GM04503 (cell line): ENCODE data around the gene PTPRD.

Experiments
- DNase-seq: peaks from one replicate; pipeline ENCODE4 v3.0.0-alpha.2; 2012; ENCODE audit warnings: low read depth

PTPRD gene

GRCh38 chr9:9753266-9753665 is 859.5 kb downstream of the PTPRD start:
- no peak for DNase-seq

GRCh38 chr9:9752722-9753121 is 860.1 kb downstream of the PTPRD start:
- no peak for DNase-seq

DNA sequence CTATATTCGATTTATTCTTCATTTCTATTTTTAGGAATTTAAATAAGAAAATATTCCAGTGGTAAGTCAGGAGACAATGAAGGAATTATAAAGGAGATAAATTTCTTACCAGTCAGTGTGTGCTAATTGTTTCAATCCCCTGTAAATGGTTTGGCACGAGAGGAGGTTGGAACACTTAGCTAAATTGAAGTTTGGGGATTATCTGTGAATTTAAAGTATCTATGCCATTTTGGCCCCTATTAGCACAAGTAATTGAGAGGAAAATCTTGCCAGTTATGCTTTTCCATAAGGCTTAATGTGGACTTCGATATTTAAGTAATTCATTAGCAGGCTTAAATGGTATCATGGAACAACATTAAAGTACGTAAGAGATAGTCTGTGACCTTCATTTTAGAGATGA is 860.8 kb downstream of the PTPRD start:
- no peak for DNase-seq

- no peak for DNase-seq
These were observed 862.1 kb downstream of the PTPRD start for GRCh38 chr9:9750719-9751118.

GRCh38 chr9:9749591-9749990 is 863.2 kb downstream of the PTPRD start:
- no peak for DNase-seq

DNA sequence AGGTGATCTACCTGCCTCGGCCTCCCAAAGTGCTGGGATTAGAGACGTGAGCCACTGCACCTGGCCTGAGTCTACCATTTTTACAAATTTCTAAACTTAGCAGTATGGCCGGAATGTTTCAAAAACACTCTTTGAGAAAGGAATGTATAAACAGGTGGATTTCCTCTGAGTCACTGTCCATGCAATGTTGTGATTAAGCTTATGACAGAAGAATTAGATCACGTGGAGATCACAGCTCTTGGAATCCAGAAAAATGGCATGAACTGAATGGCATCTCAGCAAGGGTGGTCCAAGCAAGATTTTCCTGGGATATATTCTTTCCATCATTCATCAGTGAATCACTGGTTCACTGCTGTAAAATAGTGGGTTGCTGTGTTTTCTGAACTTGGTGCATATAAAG is 865.0 kb downstream of the PTPRD start:
- DNase-seq, result no peak

GRCh38 chr9:9746826-9747225 is 866.0 kb downstream of the PTPRD start:
- DNase-seq, result no peak

DNA sequence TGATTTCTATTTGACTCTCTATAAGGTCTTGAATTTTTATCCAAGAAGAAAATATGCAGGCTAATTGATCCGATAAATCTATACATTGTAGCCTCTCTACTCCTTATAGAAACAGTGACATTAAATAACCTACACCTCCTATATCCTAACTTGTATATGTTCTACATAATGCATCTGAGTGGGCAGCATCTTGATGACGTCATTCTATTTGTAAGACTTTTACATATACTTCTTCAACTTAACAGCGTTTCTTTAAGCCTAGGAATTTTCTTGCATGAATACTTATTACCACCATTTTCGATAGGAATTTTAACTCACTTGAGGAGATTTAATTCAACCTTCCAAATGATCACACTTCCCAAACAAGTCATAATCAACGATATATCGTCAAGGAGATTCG is 869.0 kb downstream of the PTPRD start:
- no peak for DNase-seq

GRCh38 chr9:9730174-9730573 is 882.6 kb downstream of the PTPRD start:
- DNase-seq, result no peak

- DNase-seq, result no peak
These were observed 883.7 kb downstream of the PTPRD start for GRCh38 chr9:9729082-9729481.

DNA sequence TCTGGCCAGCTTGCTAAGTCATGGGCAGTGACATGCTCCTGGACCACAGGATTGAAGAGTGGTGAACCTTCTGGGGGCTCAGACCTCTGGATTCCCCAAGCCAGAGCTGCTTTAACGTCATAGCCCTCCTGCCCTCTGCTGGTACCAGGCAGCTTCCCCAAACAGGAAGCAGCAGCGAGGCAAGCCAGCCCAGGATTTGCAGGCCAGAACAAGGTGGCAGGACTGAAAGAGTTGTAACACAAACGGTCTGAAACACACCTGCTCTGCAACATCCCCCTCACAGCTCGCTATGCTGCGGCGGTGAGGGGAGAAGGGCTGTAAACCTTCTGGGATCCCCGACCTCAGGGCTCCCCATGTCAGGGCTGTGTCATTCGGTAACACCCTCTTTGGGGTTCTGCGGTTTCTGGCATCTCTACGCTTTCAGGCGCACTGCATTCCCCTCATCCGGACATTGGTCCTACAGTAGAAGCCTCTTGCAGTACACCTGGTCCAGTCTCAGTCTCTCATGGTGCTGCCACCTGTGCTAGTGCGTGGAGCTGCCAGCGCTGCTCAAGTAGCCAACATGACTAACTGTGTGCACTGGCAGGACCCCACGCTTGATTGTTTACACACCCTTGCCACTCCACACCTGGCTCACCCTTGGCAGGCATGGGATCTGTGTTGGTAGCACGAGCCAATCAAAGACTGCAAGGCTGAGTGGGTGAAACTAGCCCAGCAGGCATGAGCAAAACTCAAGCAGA is 893.3 kb downstream of the PTPRD start:
- no peak for DNase-seq

DNA sequence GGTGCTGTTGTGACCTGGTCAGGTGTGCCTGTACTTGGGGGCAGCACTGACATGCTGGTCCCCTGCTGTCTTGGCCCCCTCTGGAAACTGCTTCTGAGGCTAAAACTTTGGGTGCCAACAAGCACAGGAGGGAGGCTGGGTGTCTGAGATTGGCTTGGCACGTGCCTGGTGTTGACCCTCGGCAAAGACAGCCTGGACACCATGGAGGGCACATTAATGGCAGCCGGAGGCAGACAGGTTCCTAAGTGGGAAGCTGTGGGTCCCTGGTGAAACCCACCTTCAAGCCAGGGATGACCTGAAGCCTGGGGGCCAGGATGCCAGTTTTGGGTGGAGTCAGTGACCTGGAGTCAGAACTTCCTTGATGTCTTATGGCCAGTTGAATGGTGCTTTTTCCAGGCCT is 894.1 kb downstream of the PTPRD start:
- DNase-seq, result no peak

- DNase-seq, result no peak
These were observed 933.4 kb downstream of the PTPRD start for GRCh38 chr9:9679433-9679832.

GRCh38 chr9:9674461-9674860 is 938.3 kb downstream of the PTPRD start:
- no peak for DNase-seq

DNA sequence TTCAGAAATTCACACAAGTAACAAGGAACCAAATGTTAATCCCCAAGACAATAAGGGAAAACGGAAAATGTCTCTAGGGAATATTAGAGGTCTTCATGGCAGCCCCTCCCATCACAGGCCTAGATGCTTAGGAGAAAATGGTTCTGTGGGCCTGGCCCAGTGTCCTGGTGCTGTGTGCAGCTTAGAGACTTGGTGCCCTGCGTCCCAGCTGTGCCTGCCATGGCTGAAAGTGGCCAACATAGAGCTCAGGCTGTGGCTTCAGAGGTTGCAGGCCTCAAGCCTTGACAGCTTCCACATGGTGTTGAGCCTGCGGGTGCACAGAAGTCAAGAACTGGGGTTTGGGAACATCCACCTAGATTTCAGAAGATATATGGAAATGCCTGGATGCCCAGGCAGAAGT is 942.3 kb downstream of the PTPRD start:
- DNase-seq, result no peak

DNA sequence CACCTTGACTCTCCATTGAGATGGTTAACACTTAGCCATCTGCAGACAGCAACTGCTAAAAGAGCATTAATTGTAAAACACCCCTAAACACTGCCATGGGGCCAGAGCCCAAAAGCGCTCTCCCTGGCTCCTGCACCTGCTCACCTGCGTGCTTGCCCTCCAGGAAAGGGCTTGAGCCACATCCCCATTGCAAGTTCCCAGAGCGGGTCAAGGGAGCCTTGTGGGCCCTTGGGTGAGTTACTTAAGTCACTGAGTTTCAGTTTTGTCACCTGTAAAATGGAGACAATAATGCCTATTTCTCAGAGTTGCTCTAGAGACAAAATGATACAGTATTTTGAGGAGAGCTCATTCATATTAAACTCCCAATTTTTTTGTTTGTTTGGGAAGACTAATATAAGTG is 967.8 kb downstream of the PTPRD start:
- no peak for DNase-seq

GRCh38 chr9:9631284-9631683 is 981.5 kb downstream of the PTPRD start:
- no peak for DNase-seq

GRCh38 chr9:9625248-9625647 is 987.6 kb downstream of the PTPRD start:
- no peak for DNase-seq

DNA sequence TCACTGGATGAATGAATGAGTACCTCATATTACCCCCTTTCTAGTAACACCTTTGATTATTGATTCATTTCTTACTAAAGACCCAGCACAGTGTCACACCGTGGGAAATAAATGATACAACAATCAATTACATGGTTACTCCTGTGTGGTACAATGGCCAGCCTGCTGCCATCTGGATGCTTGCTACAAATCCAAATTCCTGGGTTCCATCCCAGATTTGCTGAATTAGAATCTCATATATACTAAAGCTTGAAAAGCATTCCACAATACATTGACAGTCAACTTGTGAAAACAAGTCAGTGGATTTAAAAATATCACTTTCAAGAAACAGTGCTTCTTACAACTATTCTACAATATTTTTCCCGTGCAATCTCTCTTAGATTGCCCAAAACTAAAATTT is 989.3 kb downstream of the PTPRD start:
- DNase-seq, result no peak

- no peak for DNase-seq
These were observed 991.4 kb downstream of the PTPRD start for GRCh38 chr9:9621355-9621940.

DNA sequence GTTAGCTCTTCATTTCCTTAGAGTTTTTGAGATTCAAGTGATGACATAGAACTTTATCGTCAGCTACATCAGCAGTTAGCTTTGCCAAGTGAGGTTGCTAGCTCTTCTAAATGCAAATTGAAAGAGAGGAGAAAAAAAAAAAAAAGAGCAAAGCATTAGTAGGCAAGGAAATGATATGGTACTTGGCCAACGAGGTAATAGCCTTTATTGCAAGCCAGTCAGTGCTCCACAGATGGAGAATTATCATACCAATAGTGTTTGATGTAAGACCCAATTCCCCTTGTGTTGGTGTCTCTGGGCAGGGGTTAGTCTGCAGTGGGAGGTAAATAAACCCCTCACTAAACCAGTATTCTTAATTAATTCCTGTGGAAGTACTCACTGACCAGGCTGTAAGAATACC is 992.1 kb downstream of the PTPRD start:
- DNase-seq, result no peak

GRCh38 chr9:9615086-9615485 is 997.7 kb downstream of the PTPRD start:
- no peak for DNase-seq

- no peak for DNase-seq
These were observed 998.2 kb downstream of the PTPRD start for GRCh38 chr9:9614607-9615006.

DNA sequence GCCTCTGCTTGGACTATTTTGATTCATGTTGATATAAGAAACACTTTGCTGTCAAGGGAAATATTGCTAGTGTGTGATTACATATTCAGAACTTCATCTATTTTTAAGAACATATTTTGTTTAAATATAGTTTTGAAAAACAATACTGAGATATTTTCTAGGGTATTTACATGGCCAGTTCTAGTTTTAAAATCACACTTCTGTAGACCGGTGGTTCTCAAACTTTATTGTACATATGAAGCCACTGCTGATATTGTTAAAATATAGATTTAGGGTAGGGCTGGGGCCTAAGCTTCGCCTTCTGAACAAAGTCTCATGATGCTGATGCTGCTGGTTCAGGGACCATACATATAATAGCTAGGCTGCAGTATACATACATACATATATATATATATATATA is 1000.0 kb downstream of the PTPRD start:
- DNase-seq, result no peak
